NCI-H1092 treated with DMSO at 0.1 percent for 48 hours (cell line): ENCODE data around the gene MMP28.
A peak's percentile ranks its signal among the peaks of the same experiment; 100 is the strongest.

Experiments used
- DNase-seq: peaks from one replicate; lab custom pipeline; 2025; lab: John Stamatoyannopoulos, UW

The MMP28 gene

DNA sequence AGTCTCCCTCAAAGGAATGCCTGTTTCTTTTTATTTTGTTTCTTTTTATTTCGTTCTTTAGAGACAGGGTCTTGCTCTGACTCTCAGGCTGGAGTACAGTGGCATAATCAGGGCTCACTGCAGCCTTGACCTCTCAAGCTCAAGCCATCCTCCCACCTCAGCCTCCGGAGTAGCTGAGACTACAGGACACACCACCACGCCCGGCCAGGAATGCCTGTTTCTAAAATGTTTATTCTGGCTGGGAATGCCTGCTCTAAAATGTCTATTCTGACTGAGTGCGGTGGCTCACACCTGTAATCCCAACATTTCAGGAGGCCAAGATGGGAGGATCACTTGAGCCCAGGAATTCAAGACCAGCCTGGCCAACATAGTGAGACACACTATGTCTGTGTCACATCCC, 2.5 kb upstream of the MMP28 start:
- DNase-seq = no peak

DNA sequence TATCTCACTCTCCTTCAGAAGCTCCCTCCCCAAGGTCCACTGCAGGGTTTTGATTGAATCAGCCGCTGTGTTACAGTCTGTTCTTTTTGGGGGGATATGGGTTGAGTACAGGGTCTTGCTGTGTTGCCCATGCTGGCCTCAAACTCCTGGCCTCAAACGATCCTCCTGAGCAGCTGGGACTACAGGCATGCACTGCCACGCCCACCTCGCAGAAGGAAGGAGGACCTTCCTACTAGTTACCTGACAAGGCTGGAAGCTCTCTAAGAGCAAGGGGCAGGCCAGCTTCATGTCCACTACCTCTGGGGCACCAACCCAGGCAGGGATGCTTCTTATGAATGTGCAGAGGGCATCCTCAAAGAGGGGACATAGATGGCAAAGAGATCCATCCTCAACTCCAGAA, 1.9 kb upstream of the MMP28 start:
- no peak for DNase-seq

- DNase-seq = no peak
Observed at GRCh38 chr17:35796942-35797341, 1.5 kb upstream of the MMP28 start.

DNA sequence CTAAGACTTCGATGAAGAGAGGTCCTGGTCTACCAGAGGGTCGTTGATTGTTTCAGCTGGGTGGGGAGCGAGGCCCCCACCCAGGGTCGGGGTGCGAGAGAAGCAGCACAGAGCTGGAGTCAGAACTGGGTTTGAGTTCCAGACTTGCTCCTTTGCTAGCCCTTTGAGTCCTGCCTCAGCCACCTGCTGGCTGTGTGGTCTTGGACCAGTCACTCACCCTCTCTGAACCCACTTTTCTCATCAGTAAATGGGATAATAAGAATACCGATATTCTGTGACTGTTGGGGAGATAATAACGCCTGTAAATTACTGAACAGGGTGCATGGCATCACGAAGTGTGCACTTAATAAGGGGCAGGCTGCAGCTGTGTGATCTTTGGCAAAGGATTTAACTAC, 427 bp upstream of the MMP28 start:
- no peak for DNase-seq

DNA sequence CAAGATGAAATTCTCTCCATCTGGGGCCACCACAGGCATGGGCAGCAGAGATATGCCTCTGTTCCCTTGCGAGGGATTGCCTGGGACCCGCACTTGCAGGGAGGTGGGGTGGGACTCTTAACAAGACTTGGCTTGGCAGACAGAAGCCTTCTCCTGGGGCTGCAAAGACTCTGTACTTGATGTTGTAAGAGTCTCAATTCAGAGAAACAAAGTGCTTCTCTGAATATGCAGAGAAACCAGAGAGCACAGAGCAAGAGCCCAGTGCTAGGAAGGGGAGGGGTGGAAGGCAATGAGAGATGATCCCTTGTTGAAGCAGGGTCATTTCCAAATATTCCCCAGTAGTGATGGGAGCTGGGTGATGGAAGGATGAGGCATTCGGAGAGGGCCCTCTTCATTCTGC, 2.2 kb downstream of the MMP28 start:
- DNase-seq = no peak

DNA sequence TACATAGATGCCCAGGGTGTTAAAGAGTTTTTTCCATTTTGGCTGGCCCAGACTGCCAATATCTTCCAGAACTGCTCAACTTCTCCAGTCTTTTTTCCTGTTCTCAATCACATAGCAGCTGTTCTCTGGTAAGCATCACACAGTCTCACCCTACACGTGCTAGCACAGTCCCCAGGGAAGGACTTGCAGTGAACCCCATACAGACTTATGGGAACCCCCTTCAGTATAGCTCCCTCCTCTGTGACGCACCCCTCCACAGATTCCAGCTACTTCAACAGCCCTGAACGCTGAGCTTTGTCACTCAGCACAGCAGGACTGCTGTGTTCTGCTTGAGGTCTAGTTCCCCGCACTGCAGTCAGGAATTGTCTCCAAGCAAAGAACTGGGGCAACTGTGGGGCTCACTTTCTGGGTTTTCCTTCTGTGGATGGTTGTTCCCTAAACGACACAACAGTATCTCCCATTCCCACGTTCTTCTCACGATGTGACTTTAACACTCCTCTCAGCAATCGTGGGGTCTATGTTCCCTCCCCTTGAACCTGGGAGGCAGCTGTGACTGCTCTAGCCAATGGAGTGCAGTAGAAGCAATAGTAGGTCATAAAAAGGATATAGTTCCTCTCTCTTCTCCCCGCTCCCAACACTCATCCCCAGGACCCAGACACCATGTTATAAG, 3.6 kb downstream of the MMP28 start:
- DNase-seq = no peak

GRCh38 chr17:35790841-35791240, 4.6 kb downstream of the MMP28 start:
- no peak for DNase-seq

- DNase-seq = no peak
Observed at GRCh38 chr17:35788477-35789368, 6.7 kb downstream of the MMP28 start.

DNA sequence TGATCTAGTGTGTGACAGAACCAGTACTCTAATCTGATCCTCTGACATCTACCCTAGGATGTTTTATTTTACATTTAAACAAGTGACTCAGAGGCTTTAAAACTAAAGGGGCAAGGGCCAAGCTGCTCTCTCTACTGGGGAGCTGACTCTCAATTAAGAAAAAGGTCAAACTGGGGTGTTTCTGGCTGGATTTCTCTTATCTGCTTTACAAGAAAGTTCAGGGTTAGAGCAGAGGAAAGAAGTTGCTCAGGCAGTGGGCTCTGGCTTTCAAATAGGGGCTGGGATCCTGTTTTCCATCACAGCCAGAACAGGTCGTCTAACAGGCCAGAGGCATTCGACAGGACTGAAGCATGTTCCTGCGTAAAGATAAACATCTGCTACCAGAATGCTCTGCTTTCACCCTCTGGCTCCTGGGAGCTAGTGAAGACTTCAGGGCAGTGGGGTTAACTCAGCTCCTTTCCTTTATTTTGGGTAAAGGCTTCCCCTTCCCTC, 8.5 kb downstream of the MMP28 start:
- no peak for DNase-seq

DNA sequence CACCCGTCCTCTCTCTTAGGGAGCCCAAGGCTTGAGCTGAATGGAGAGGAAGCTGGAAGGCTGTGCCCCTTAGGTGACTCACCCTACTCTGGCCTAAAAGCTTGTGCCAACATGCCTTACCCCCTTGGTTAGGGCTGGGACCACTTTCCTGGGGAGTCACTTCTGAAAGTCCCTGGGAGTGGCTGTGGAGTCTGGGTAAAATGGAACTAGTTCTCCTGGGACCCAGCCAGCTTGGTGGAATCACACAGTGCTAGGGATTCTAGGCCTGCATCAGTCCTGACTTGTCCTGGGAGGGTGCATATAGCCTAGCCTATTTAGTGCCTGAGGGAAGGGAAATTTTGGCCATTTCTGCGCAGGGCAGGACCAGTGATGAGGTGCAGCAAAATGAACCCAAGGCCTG, 10.5 kb downstream of the MMP28 start:
- DNase-seq = no peak

GRCh38 chr17:35780950-35781349, 14.5 kb downstream of the MMP28 start:
- no peak for DNase-seq

DNA sequence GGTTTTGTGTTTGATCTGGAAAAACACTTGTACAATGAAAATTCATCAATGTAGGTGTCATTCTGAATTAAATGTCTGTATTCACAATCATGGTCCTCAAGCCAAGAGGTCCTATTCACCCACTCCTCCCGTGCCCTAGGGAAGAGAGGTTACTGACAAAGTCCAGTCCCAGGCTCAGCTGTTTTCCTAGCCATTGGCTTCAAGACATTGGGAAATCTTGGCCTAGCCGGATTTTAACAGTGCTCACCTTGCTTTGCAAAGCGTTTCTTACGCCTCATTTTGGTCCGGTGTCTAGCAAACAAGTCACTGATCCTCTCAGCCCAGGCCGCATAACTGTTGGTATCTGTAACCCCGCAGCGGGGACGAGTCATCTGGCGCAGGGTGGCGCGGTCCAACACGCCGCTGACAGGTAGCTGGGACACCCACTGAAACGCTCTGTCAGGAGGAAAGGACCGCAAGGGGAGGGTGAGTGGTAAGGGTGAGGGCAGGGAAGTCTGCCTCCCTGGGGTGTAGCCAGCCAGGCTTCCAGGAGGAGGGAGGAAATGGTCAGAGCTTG, 16.7 kb downstream of the MMP28 start:
- DNase-seq = no peak

- no peak for DNase-seq
Observed at GRCh38 chr17:35775583-35775982, 19.9 kb downstream of the MMP28 start.

GRCh38 chr17:35775039-35775438, 20.4 kb downstream of the MMP28 start:
- DNase-seq = no peak

- peak; percentile 47 for DNase-seq
Observed at GRCh38 chr17:35774499-35774898, 20.9 kb downstream of the MMP28 start.

GRCh38 chr17:35773679-35774425, 21.6 kb downstream of the MMP28 start:
- DNase-seq = no peak

DNA sequence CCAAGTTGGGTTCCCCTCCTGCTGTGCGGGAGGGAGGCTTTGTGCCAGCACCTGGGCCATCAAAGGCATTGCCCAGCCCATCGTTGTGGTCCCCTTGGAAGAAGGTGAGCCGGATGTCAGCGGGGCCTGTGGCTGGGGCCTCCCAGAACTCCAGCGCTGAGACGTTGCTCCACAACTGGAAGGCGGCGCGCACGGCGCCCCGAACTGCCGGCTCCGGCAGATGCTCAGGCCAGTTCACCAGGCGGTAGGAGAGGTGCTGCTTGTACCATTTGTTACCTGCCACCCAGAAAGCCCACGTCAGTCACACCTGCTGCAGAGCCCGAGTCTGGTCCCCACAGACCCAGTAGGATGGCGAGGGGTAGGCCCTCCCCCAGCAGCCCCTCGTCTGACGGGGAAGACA, 22.3 kb downstream of the MMP28 start:
- no peak for DNase-seq

- no peak for DNase-seq
Observed at GRCh38 chr17:35769895-35770486, 25.4 kb downstream of the MMP28 start.

- DNase-seq = no peak
Observed at GRCh38 chr17:35768797-35769196, 26.6 kb downstream of the MMP28 start.

DNA sequence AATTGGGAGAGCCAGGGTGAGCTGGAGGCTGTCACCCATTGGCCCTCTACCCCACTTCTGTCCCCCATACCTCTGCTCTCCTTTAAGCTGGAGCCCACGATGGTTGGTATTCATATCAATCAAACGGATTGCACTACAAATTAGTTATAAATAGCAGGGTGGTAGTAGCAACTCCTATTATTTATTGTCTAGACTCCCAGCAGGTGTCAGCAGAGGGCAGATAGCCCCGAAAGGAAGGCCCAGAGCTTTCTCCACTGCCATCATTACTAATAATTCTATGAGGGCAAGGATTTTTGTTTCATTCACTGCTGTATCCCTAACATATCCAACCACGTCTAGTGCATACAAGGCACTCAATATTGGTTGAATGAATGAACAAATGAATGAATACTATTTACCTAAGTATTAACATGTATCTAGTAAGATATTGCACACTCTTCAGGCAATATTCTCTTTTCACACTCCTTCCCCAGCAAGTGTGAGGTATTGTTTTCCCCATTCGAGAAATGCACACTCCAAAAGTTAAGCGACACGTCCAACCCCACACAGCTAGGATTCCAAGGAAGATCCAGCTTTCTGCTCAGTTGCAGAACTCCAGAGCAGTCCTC, 28.4 kb downstream of the MMP28 start:
- peak; percentile 35 for DNase-seq

DNA sequence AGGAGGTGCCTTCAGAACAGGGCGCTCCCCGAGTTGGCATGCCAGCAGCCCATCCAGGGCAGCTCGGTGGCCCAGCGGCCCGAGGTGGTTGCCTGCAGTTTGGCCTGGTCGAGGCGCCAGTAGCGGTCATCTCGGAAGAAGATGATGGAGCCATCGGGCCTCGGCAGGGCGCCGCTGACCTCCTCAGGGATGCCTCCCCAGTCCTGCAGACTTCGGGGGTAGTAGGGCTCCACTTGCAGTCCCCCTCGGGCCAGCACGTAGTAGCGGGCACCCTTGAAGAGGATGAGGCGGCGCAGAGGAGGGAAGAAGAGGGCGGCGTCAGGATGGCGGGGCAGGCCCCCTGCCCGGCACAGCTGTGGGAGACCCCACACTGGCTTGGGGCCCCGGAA, 29.0 kb downstream of the MMP28 start:
- no peak for DNase-seq
